ENCODE data around the gene CLCA2. TPM values are rescaled to one million over a fixed set of nuclear protein-coding genes. Genes with fewer than 3 reads are reported as not detected.

Gene CLCA2
- total RNA-seq, 1 experiment from 2014 or later, result not detected

GRCh38 chr1:86487811-86488141 is 63.8 kb downstream of the CLCA2 start:
- H3K4me1 ChIP-seq (ENCODE audit: insufficient read depth, low read length, poor library complexity, severe bottlenecking), result peaks cover 8% of the 10 kb centered on the region
- intact Hi-C loops (cut with micrococcal nuclease; ENCODE audit: unreplicated experiment), result no loop called here
- ChIA-PET POLR2A (ENCODE audit: low non-redundant PET) (no interaction called here), CTCF (no interaction called here)
- no peak for DNase-seq (ENCODE audit: low spot score)
- no peak for TF ChIP-seq EZH2 (IDR thresholded peaks at IDR 0.05; ENCODE audit: borderline replicate concordance, low read depth, low read length, poor library complexity, severe bottlenecking)
- TF ChIP-seq CTCF (conservative IDR thresholded peaks at IDR 0.05; ENCODE audit: low read depth, low read length), result no peak
- H3K27me3 ChIP-seq (replicated peaks; ENCODE audit: insufficient read depth, low read depth, low read length, poor library complexity), result no peaks in the 10 kb centered on the region
- H3K4me3 ChIP-seq (ENCODE audit: low read depth, low read length, poor library complexity, severe bottlenecking), result no peak overlapping the region
- H3K36me3 ChIP-seq (ENCODE audit: insufficient read depth, low read length, poor library complexity, severe bottlenecking), result no peaks in the 10 kb centered on the region
- no peak overlapping the region for H3K27ac ChIP-seq (ENCODE audit: low read depth, low read length, poor library complexity, severe bottlenecking)
- no peaks in the 10 kb centered on the region for H3K9me3 ChIP-seq (ENCODE audit: low read depth, low read length, poor library complexity, severe bottlenecking)
- no TSS peak for BruUV-seq (replicated peaks)

GRCh38 chr1:86489242-86489878 is 65.4 kb downstream of the CLCA2 start:
- Histone ChIP-seq H3K36me3 (ENCODE audit: insufficient read depth, low read length, poor library complexity, severe bottlenecking) (no peaks in the 10 kb centered on the region), H3K27ac (ENCODE audit: low read depth, low read length, poor library complexity, severe bottlenecking) (no peak overlapping the region), H3K4me1 (ENCODE audit: insufficient read depth, low read length, poor library complexity, severe bottlenecking) (peaks cover 8% of the 10 kb centered on the region), H3K9me3 (ENCODE audit: low read depth, low read length, poor library complexity, severe bottlenecking) (no peaks in the 10 kb centered on the region), H3K4me3 (ENCODE audit: low read depth, low read length, poor library complexity, severe bottlenecking) (no peak overlapping the region), H3K27me3 (replicated peaks; ENCODE audit: insufficient read depth, low read depth, low read length, poor library complexity) (no peaks in the 10 kb centered on the region)
- POLR2A ChIA-PET (ENCODE audit: low non-redundant PET), result no interaction called here
- DNase-seq (ENCODE audit: low spot score), result no peak
- TF ChIP-seq CTCF (conservative IDR thresholded peaks at IDR 0.05; ENCODE audit: low read depth, low read length) (no peak), EZH2 (IDR thresholded peaks at IDR 0.05; ENCODE audit: borderline replicate concordance, low read depth, low read length, poor library complexity, severe bottlenecking) (no peak)
- intact Hi-C loops (cut with micrococcal nuclease; ENCODE audit: unreplicated experiment), result no loop called here
- BruUV-seq (replicated peaks), result no TSS peak
- CTCF ChIA-PET, result no interaction called here

GRCh38 chr1:86491171-86491950 is 67.4 kb downstream of the CLCA2 start:
- H3K4me3 ChIP-seq (ENCODE audit: low read depth, low read length, poor library complexity, severe bottlenecking), result no peak overlapping the region
- CTCF ChIA-PET, result no interaction called here
- intact Hi-C loops (cut with micrococcal nuclease; ENCODE audit: unreplicated experiment), result no loop called here
- H3K4me1 ChIP-seq (ENCODE audit: insufficient read depth, low read length, poor library complexity, severe bottlenecking), result peaks cover 8% of the 10 kb centered on the region
- POLR2A ChIA-PET (ENCODE audit: low non-redundant PET), result no interaction called here
- no peak overlapping the region for H3K27ac ChIP-seq (ENCODE audit: low read depth, low read length, poor library complexity, severe bottlenecking)
- no peaks in the 10 kb centered on the region for H3K36me3 ChIP-seq (ENCODE audit: insufficient read depth, low read length, poor library complexity, severe bottlenecking)
- BruUV-seq (replicated peaks), result no TSS peak
- no peaks in the 10 kb centered on the region for H3K27me3 ChIP-seq (replicated peaks; ENCODE audit: insufficient read depth, low read depth, low read length, poor library complexity)
- no peak for TF ChIP-seq CTCF (conservative IDR thresholded peaks at IDR 0.05; ENCODE audit: low read depth, low read length)
- TF ChIP-seq EZH2 (IDR thresholded peaks at IDR 0.05; ENCODE audit: borderline replicate concordance, low read depth, low read length, poor library complexity, severe bottlenecking), result no peak
- no peaks in the 10 kb centered on the region for H3K9me3 ChIP-seq (ENCODE audit: low read depth, low read length, poor library complexity, severe bottlenecking)
- DNase-seq (ENCODE audit: low spot score), result no peak

All from A673 (cell line).